ENCODE measurements around the gene KRT35. TPM values are rescaled to one million over a fixed set of nuclear protein-coding genes. Genes with fewer than 3 reads are reported as not detected.

The KRT35 gene
- polyA plus RNA-seq, 1 experiment: not detected

DNA sequence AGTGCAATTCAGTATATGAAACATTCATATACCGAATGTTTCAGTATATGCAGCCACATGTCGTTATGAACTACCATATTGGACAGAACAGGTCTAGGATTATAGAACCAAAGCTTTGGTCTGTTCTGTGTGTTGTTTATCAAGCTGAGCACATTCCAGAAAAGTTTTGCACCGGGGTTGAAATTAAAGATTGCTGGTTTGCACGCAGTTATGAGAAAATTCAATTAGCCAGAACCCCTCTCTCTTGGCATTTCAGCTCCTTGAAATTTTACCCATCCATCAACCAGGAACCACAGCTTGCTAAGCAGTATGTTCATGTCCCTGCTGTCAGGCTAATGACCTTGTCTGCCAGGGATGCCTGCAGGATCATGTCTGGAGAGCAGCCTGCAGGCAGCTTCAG, 23.3 kb downstream of the KRT35 start:
- POLR2A ChIA-PET: no interaction called here
- no peak for DNase-seq (ENCODE audit: low read depth)
- Histone ChIP-seq H3K4me3 (ENCODE audit: low read depth, low read length) (no peak overlapping the region), H3K36me3 (ENCODE audit: control insufficient read depth, insufficient read depth, low read length) (no peaks in the 10 kb centered on the region), H3K27me3 (ENCODE audit: control insufficient read depth, insufficient read depth, low read length) (no peaks in the 10 kb centered on the region)
- CTCF ChIA-PET: interaction anchor here (1.0 to 2.2 kb wide), 5 partner anchors 11 to 58 kb away, joined by 3 to 7 read pairs (median 4); no protein-coding TSS in a partner anchor
- TF ChIP-seq, protein P1, sequence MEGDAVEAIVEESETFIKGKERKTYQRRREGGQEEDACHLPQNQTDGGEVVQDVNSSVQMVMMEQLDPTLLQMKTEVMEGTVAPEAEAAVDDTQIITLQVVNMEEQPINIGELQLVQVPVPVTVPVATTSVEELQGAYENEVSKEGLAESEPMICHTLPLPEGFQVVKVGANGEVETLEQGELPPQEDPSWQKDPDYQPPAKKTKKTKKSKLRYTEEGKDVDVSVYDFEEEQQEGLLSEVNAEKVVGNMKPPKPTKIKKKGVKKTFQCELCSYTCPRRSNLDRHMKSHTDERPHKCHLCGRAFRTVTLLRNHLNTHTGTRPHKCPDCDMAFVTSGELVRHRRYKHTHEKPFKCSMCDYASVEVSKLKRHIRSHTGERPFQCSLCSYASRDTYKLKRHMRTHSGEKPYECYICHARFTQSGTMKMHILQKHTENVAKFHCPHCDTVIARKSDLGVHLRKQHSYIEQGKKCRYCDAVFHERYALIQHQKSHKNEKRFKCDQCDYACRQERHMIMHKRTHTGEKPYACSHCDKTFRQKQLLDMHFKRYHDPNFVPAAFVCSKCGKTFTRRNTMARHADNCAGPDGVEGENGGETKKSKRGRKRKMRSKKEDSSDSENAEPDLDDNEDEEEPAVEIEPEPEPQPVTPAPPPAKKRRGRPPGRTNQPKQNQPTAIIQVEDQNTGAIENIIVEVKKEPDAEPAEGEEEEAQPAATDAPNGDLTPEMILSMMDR (IDR thresholded peaks at IDR 0.05; ENCODE audit: insufficient read depth, low read depth, low read length): no peak

DNA sequence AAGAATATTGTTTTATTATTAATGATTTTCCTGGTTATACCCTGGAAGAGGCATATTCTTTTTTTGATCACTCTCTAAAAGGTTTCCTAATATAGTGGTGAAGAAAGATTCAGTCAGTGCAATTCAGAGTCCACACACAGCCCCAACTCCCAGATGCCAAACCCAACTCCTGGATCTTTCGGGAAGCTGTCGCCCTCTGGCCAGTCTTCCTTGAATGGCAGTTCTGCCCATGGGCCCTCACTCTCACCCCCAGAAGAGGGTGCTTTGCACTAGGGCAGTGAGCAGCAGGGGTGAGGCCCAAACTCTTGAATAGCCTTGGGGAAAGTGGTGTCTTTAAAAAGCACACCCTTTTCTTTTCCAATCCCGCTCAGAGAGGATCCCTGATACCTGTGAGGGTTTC, 24.7 kb downstream of the KRT35 start:
- TF ChIP-seq, protein P1 (IDR thresholded peaks at IDR 0.05; ENCODE audit: insufficient read depth, low read depth, low read length): no peak
- Histone ChIP-seq H3K4me3 (ENCODE audit: low read depth, low read length) (no peak overlapping the region), H3K36me3 (ENCODE audit: control insufficient read depth, insufficient read depth, low read length) (no peaks in the 10 kb centered on the region), H3K27me3 (ENCODE audit: control insufficient read depth, insufficient read depth, low read length) (no peaks in the 10 kb centered on the region)
- POLR2A ChIA-PET: no interaction called here
- CTCF ChIA-PET: no interaction called here
- DNase-seq (ENCODE audit: low read depth): no peak

DNA sequence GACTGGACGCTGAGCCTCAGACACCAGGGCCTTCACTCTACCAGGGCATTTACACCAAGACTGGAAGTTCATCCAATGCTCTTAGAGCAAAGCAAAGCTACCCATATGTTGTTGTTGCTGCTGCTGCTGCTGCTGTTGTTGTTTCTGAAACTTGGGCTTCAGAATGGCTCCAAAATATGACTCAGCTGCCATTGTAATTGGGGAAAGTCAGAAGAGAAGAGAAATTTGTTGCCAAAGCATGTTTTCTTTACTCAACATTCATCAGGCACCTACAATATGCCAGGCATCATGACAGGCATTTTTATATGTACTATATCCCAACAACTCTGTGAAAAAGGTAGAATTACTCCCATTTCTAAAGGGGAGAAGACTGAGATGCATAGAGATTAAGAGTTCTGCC, 25.7 kb downstream of the KRT35 start:
- CTCF ChIA-PET: interaction anchor here (1.0 to 1.2 kb wide), 2 partner anchors 37 to 207 kb away, joined by 3 read pairs; no protein-coding TSS in a partner anchor
- Histone ChIP-seq H3K27me3 (ENCODE audit: control insufficient read depth, insufficient read depth, low read length) (no peaks in the 10 kb centered on the region), H3K36me3 (ENCODE audit: control insufficient read depth, insufficient read depth, low read length) (no peaks in the 10 kb centered on the region), H3K4me3 (ENCODE audit: low read depth, low read length) (no peak overlapping the region)
- no peak for DNase-seq (ENCODE audit: low read depth)
- TF ChIP-seq, protein P1 (IDR thresholded peaks at IDR 0.05; ENCODE audit: insufficient read depth, low read depth, low read length): no peak
- POLR2A ChIA-PET: no interaction called here

DNA sequence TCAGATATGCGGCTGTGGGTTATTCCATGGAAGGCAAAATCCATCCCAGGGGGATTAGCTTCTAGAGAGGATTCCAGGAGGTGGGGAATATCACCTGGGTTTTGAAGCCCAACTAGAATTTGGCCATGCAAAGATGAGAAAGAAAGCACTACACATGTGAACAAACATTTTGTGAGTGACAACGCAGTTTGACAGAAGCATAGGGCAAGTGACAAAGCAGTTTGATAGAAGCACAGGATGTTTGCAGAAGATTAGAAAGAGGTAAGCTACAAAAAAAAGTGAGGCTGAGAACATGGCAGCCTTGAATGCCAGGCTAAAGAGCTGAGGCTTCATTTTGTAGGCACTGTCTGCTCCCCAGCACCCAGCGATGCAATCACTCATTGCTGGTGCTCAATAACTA, 27.9 kb downstream of the KRT35 start:
- CTCF ChIA-PET: interaction anchor here (0.7 to 2.0 kb wide), 4 partner anchors 35 to 542 kb away, joined by 3 to 8 read pairs (median 4); no protein-coding TSS in a partner anchor
- no peak for DNase-seq (ENCODE audit: low read depth)
- H3K36me3 ChIP-seq (ENCODE audit: control insufficient read depth, insufficient read depth, low read length): no peaks in the 10 kb centered on the region
- TF ChIP-seq, protein P1 (IDR thresholded peaks at IDR 0.05; ENCODE audit: insufficient read depth, low read depth, low read length): no peak
- no peak overlapping the region for H3K4me3 ChIP-seq (ENCODE audit: low read depth, low read length)
- POLR2A ChIA-PET: no interaction called here
- no peaks in the 10 kb centered on the region for H3K27me3 ChIP-seq (ENCODE audit: control insufficient read depth, insufficient read depth, low read length)

DNA sequence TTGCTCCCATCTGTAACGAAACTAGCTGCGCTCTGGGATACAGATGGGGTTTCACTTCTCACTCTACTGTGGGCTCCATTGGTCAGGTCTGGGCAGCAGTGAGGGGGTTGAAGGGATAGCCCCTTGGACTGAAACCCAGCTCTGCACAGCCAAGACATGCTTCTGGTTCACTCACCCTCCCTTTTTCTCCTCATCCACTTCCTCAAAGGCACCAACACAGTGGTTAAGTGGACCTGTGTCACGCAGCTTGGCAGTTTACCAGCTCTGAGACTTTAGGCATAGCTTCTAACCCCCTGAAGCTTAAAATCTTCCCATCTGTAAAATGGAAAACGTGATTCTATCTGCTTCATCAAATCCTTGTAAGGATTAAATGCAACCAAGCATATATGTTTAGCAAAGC, 28.7 kb downstream of the KRT35 start:
- Histone ChIP-seq H3K27me3 (ENCODE audit: control insufficient read depth, insufficient read depth, low read length) (no peaks in the 10 kb centered on the region), H3K4me3 (ENCODE audit: low read depth, low read length) (no peak overlapping the region), H3K36me3 (ENCODE audit: control insufficient read depth, insufficient read depth, low read length) (no peaks in the 10 kb centered on the region)
- POLR2A ChIA-PET: no interaction called here
- TF ChIP-seq, protein P1 (IDR thresholded peaks at IDR 0.05; ENCODE audit: insufficient read depth, low read depth, low read length): no peak
- CTCF ChIA-PET: interaction anchor here (1.1 to 2.0 kb wide), 3 partner anchors 44 to 541 kb away, joined by 3 to 8 read pairs (median 3); no protein-coding TSS in a partner anchor
- DNase-seq (ENCODE audit: low read depth): no peak

Data from BJ (cell line).